BLaER1 treated with 17β-estradiol and CSF1 and Interleukin-3, amounts not matched to agents 10 nM and 100 nM (cell line): Measurements from ENCODE around the gene PIM2.
"Not testable (repeated sequence)": the region's sequence is repeated elsewhere in the genome, so short reads cannot be mapped to it uniquely, and the experiment has no call there.

Experiments
- H3K27ac ChIP-seq, 11 experiments: shearing (Covaris generic); formaldehyde crosslinking; 2 replicates each; pipeline ENCODE4 v1.8.1; 2022
- H3K27me3 ChIP-seq, 11 experiments: shearing (Covaris generic); formaldehyde crosslinking; 2 replicates each; pipeline ENCODE4 v1.8.1; 2022
- H3K36me3 ChIP-seq, 11 experiments: shearing (Covaris generic); formaldehyde crosslinking; 2 replicates each; pipeline ENCODE4 v1.8.1; 2022
- H3K4me1 ChIP-seq, 10 experiments: shearing (Covaris generic); formaldehyde crosslinking; 2 replicates each; pipeline ENCODE4 v1.8.1; 2022
- H3K4me2 ChIP-seq, 11 experiments: shearing (Covaris generic); formaldehyde crosslinking; 2 replicates each; pipeline ENCODE4 v1.8.1; 2022
- H3K4me3 ChIP-seq, 10 experiments: shearing (Covaris generic); formaldehyde crosslinking; 2 replicates each; pipeline ENCODE4 v1.8.1; 2022
- H3K9ac ChIP-seq, 11 experiments: shearing (Covaris generic); formaldehyde crosslinking; 2 replicates each; pipeline ENCODE4 v1.8.1; 2022
- H3K9me3 ChIP-seq, 11 experiments: shearing (Covaris generic); formaldehyde crosslinking; replicated peaks in 1 of 11; 2 replicates each; pipeline ENCODE4 v1.8.1; 2022
- H4K20me1 ChIP-seq, 11 experiments: shearing (Covaris generic); formaldehyde crosslinking; 2 replicates each; pipeline ENCODE4 v1.8.1; 2022
- Cebpa-rat ChIP-seq, 11 experiments: shearing (Covaris generic); IDR thresholded peaks; 2 replicates each; pipeline ENCODE4 v1.8.1; 2022

PIM2 gene

GRCh38 chrX:48893556-48894348 lies 25.1 kb downstream of the PIM2 start:
- H3K36me3 ChIP-seq, result peaks cover 0 to 24% (median 13%) of the 10 kb centered on the region in 11 experiments; a peak in 10 of 22 replicates
- peaks cover 0 to 32% (median 11%) of the 10 kb centered on the region in 11 experiments; a peak in 13 of 22 replicates for H3K27me3 ChIP-seq
- H3K4me3 ChIP-seq, result no peak overlapping the region
- H3K4me1 ChIP-seq, result peaks cover 18 to 33% (median 23%) of the 10 kb centered on the region in 10 experiments
- H4K20me1 ChIP-seq, result peaks cover 0 to 29% (median 13%) of the 10 kb centered on the region in 11 experiments; a peak in 11 of 22 replicates
- no peak overlapping the region for H3K27ac ChIP-seq
- 0 out of 22 replicates have a peak overlapping the region, but pooled peaks of 1 of the 11 experiments have one; percentile 17 for H3K9ac ChIP-seq
- H3K4me2 ChIP-seq, result no peak overlapping the region
- H3K9me3 ChIP-seq, result peaks cover 0 to 21% (median 3%) of the 10 kb centered on the region in 11 experiments; a peak in 7 of 22 replicates
- TF ChIP-seq Cebpa-rat (IDR thresholded peaks at IDR 0.05), result no peak

GRCh38 chrX:48892896-48893295 lies 25.9 kb downstream of the PIM2 start:
- peak overlapping the region in 2 of 11 experiments; percentile 17 to 71; a peak in 2 of 22 replicates for H3K9ac ChIP-seq
- H3K27ac ChIP-seq, result no peak overlapping the region
- H3K27me3 ChIP-seq, result peaks cover 0 to 32% (median 11%) of the 10 kb centered on the region in 11 experiments; a peak in 13 of 22 replicates
- TF ChIP-seq Cebpa-rat (IDR thresholded peaks at IDR 0.05), result no peak
- H3K4me3 ChIP-seq, result no peak overlapping the region
- H4K20me1 ChIP-seq, result peaks cover 0 to 28% (median 9%) of the 10 kb centered on the region in 11 experiments; a peak in 7 of 22 replicates
- H3K36me3 ChIP-seq, result peaks cover 0 to 24% (median 13%) of the 10 kb centered on the region in 11 experiments; a peak in 10 of 22 replicates
- H3K9me3 ChIP-seq, result peaks cover 0 to 16% (median under 1%) of the 10 kb centered on the region in 11 experiments; a peak in 7 of 22 replicates
- H3K4me1 ChIP-seq, result peaks cover 15 to 29% (median 21%) of the 10 kb centered on the region in 10 experiments; a peak in 19 of 20 replicates
- peak overlapping the region in 5 of 11 experiments; percentile 27 to 85 (median 64); a peak in 5 of 22 replicates for H3K4me2 ChIP-seq

GRCh38 chrX:48891402-48892288 lies 27.2 kb downstream of the PIM2 start:
- Histone ChIP-seq H4K20me1 (peaks cover 0 to 27% (median 9%) of the 10 kb centered on the region in 11 experiments; a peak in 7 of 22 replicates), H3K9ac (peak overlapping the region; percentile 52 to 73 (median 70)), H3K4me1 (peaks cover 13 to 28% (median 19%) of the 10 kb centered on the region in 10 experiments; a peak in 19 of 20 replicates), H3K4me3 (peak overlapping the region; percentile 54 to 72 (median 62)), H3K27ac (peak overlapping the region in 8 of 11 experiments; percentile 9 to 51 (median 24); a peak in 10 of 22 replicates), H3K4me2 (peak overlapping the region; percentile 61 to 92 (median 79)), H3K36me3 (peaks cover 0 to 24% (median 13%) of the 10 kb centered on the region in 11 experiments; a peak in 10 of 22 replicates), H3K9me3 (peaks cover 0 to 6% (median 0%) of the 10 kb centered on the region in 11 experiments; a peak in 2 of 22 replicates), H3K27me3 (peaks cover 0 to 39% (median 11%) of the 10 kb centered on the region in 11 experiments; a peak in 14 of 22 replicates)
- no peak for TF ChIP-seq Cebpa-rat (IDR thresholded peaks at IDR 0.05)

- Histone ChIP-seq H3K4me3 (peak overlapping the region; percentile 54 to 72 (median 62)), H3K36me3 (peaks cover 0 to 24% (median 13%) of the 10 kb centered on the region in 11 experiments; a peak in 10 of 22 replicates), H4K20me1 (peaks cover 0 to 20% (median 3%) of the 10 kb centered on the region in 11 experiments; a peak in 5 of 22 replicates), H3K9ac (peak overlapping the region; percentile 52 to 73 (median 70)), H3K4me1 (peaks cover 7 to 22% (median 12%) of the 10 kb centered on the region in 10 experiments; a peak in 17 of 20 replicates), H3K4me2 (peak overlapping the region; percentile 61 to 92 (median 78)), H3K27ac (peak overlapping the region in 8 of 11 experiments; percentile 9 to 51 (median 24); a peak in 10 of 22 replicates), H3K27me3 (peaks cover 0 to 42% (median 11%) of the 10 kb centered on the region in 11 experiments; a peak in 14 of 22 replicates), H3K9me3 (peaks cover 0 to 6% (median 0%) of the 10 kb centered on the region in 11 experiments; a peak in 1 of 22 replicates)
- no peak for TF ChIP-seq Cebpa-rat (IDR thresholded peaks at IDR 0.05)
Measured at GRCh38 chrX:48890934-48891401, 27.9 kb downstream of the PIM2 start.

- Histone ChIP-seq H4K20me1 (peaks cover 0 to 16% (median 3%) of the 10 kb centered on the region in 11 experiments; a peak in 4 of 22 replicates), H3K27ac (peak overlapping the region in 3 of 11 experiments; percentile 29 to 51 (median 41); a peak in 3 of 22 replicates)
Measured at GRCh38 chrX:48890296-48890925, 28.4 kb downstream of the PIM2 start.

GRCh38 chrX:48886586-48886985 lies 32.2 kb downstream of the PIM2 start:
- not testable (repeated sequence) for H3K9ac ChIP-seq, H3K4me2 ChIP-seq, H3K27ac ChIP-seq, H3K9me3 ChIP-seq, H4K20me1 ChIP-seq, H3K36me3 ChIP-seq, H3K4me1 ChIP-seq, H3K4me3 ChIP-seq
- H3K27me3 ChIP-seq, result peaks cover 0 to 46% (median 25%) of the 10 kb centered on the region in 11 experiments; a peak in 16 of 22 replicates

More at GRCh38 chrX:48890296-48890925, 28.4 kb downstream of the PIM2 start:
- Histone ChIP-seq H3K4me2 (peak overlapping the region; percentile 61 to 92 (median 78)), H3K9ac (peak overlapping the region in 10 of 11 experiments; percentile 52 to 73 (median 69); a peak in 20 of 22 replicates), H3K9me3 (peaks cover 0 to 6% (median 0%) of the 10 kb centered on the region in 11 experiments; a peak in 1 of 22 replicates), H3K36me3 (peaks cover 0 to 24% (median 13%) of the 10 kb centered on the region in 11 experiments; a peak in 10 of 22 replicates), H3K27me3 (peaks cover 0 to 42% (median 11%) of the 10 kb centered on the region in 11 experiments; a peak in 14 of 22 replicates), H3K4me1 (peaks cover 7 to 18% (median 11%) of the 10 kb centered on the region in 10 experiments; a peak in 15 of 20 replicates), H3K4me3 (peak overlapping the region; percentile 54 to 72 (median 62); a peak in 19 of 20 replicates)
- TF ChIP-seq Cebpa-rat (IDR thresholded peaks at IDR 0.05), result no peak

GRCh38 chrX:48883729-48884128 lies 35.1 kb downstream of the PIM2 start:
- Histone ChIP-seq H3K9ac (no peak overlapping the region), H3K27me3 (peaks cover 0 to 57% (median 39%) of the 10 kb centered on the region in 11 experiments; a peak in 15 of 22 replicates), H3K9me3 (no peaks in the 10 kb centered on the region), H4K20me1 (no peaks in the 10 kb centered on the region), H3K4me2 (no peak overlapping the region), H3K36me3 (no peaks in the 10 kb centered on the region), H3K27ac (no peak overlapping the region), H3K4me1 (no peaks in the 10 kb centered on the region), H3K4me3 (no peak overlapping the region)
- no peak for TF ChIP-seq Cebpa-rat (IDR thresholded peaks at IDR 0.05)

- H3K9me3 ChIP-seq, H3K4me3 ChIP-seq, H3K9ac ChIP-seq, H4K20me1 ChIP-seq, H3K27ac ChIP-seq, H3K4me1 ChIP-seq, H3K36me3 ChIP-seq: not testable (repeated sequence)
- peaks cover 0 to 49% (median 38%) of the 10 kb centered on the region in 11 experiments; a peak in 18 of 22 replicates for H3K27me3 ChIP-seq
- H3K4me2 ChIP-seq, result 0 out of 22 replicates have a peak overlapping the region, but pooled peaks of 1 of the 11 experiments have one; percentile 42
Measured at GRCh38 chrX:48876944-48877343, 41.9 kb downstream of the PIM2 start.

GRCh38 chrX:48872017-48872416 lies 46.8 kb downstream of the PIM2 start:
- not testable (repeated sequence) for H3K4me1 ChIP-seq, H3K4me2 ChIP-seq, H3K9me3 ChIP-seq, H3K9ac ChIP-seq, H3K36me3 ChIP-seq, H4K20me1 ChIP-seq, H3K27ac ChIP-seq, H3K4me3 ChIP-seq
- peaks cover 0 to 46% (median 29%) of the 10 kb centered on the region in 11 experiments; a peak in 16 of 22 replicates for H3K27me3 ChIP-seq
